GM23338 (cell line): ENCODE results near the gene RAN. TPM values are rescaled to one million over a fixed set of nuclear protein-coding genes. Genes with fewer than 3 reads are reported as not detected.

Source experiments
- ATAC-seq: fragments of 200-7000 bp; cut with Tn5 transposase; 3 replicates; pipeline ENCODE4 v1.9.1; 2020
- DNase-seq: peaks from one replicate; pipeline ENCODE4 v3.0.0-alpha.2; 2015; ENCODE audit warnings: low spot score
- H2AFZ ChIP-seq: fragments of 200-600 bp; sonication (generic); 2 replicates; pipeline ENCODE4 v1.8.0; 2016; ENCODE audit warnings: antibody characterized with exemption, mild to moderate bottlenecking, moderate library complexity
- H3F3A ChIP-seq: fragments of 200-600 bp; sonication (generic); replicated peaks from 2 replicates; pipeline ENCODE4 v1.8.0; 2017; ENCODE audit warnings: antibody characterized with exemption, mixed run types, low read depth
- H3K27ac ChIP-seq: fragments of 200-600 bp; sonication (generic); 2 replicates; pipeline ENCODE4 v1.6.1; 2016; ENCODE audit warnings: low read depth
- H3K27me3 ChIP-seq: fragments of 200-600 bp; sonication (generic); 2 replicates; pipeline ENCODE4 v1.8.0; 2016; ENCODE audit warnings: mild to moderate bottlenecking, mixed run types, moderate library complexity; ENCODE audit not compliant: insufficient read depth
- H3K36me3 ChIP-seq: fragments of 200-600 bp; sonication (generic); 2 replicates; pipeline ENCODE4 v1.8.0; 2016; ENCODE audit warnings: mild to moderate bottlenecking; ENCODE audit not compliant: insufficient read depth
- H3K4me1 ChIP-seq: fragments of 200-600 bp; sonication (generic); 2 replicates; pipeline ENCODE4 v1.8.0; 2016; ENCODE audit warnings: mild to moderate bottlenecking, moderate library complexity; ENCODE audit not compliant: insufficient read depth
- H3K4me2 ChIP-seq: fragments of 200-600 bp; sonication (generic); 2 replicates; pipeline ENCODE4 v1.7.1; 2017; ENCODE audit warnings: mixed run types
- H3K4me3 ChIP-seq: fragments of 200-600 bp; sonication (generic); 2 replicates; pipeline ENCODE4 v1.6.1; 2016; ENCODE audit warnings: mixed run types
- H3K79me2 ChIP-seq: fragments of 200-600 bp; sonication (generic); replicated peaks from 2 replicates; pipeline ENCODE4 v1.8.0; 2017; ENCODE audit warnings: mild to moderate bottlenecking; ENCODE audit not compliant: insufficient read depth
- H3K9me2 ChIP-seq: fragments of 200-600 bp; sonication (generic); 2 replicates; pipeline ENCODE4 v1.8.0; 2017; ENCODE audit not compliant: insufficient read depth
- H4K20me1 ChIP-seq: fragments of 200-600 bp; sonication (generic); replicated peaks from 2 replicates; pipeline ENCODE4 v1.8.0; 2017; ENCODE audit warnings: mild to moderate bottlenecking; ENCODE audit not compliant: insufficient read depth
- H3K27ac Mint-ChIP-seq: 2 replicates; pipeline ENCODE4 v1.8.0; 2020; ENCODE audit warnings: inconsistent platforms, mild to moderate bottlenecking, moderate library complexity, mixed read lengths
- H3K27me3 Mint-ChIP-seq: 3 replicates; pipeline ENCODE4 v1.8.0; 2022; ENCODE audit warnings: low read depth, mild to moderate bottlenecking, moderate library complexity, mixed read lengths, inconsistent platforms; ENCODE audit not compliant: insufficient read depth, poor library complexity
- H3K36me3 Mint-ChIP-seq: 3 replicates; pipeline ENCODE4 v1.8.0; 2021; ENCODE audit warnings: low read depth, mild to moderate bottlenecking, inconsistent platforms, moderate library complexity, mixed read lengths
- H3K4me1 Mint-ChIP-seq: 3 replicates; pipeline ENCODE4 v1.8.0; 2020; ENCODE audit warnings: mild to moderate bottlenecking, inconsistent platforms, mixed read lengths
- H3K4me3 Mint-ChIP-seq: 3 replicates; pipeline ENCODE4 v1.8.0; 2021; ENCODE audit warnings: moderate library complexity, mild to moderate bottlenecking, inconsistent platforms, mixed read lengths
- H3K9me3 Mint-ChIP-seq: 3 replicates; pipeline ENCODE4 v1.8.0; 2020; ENCODE audit warnings: moderate library complexity, mild to moderate bottlenecking, inconsistent platforms, mixed read lengths
- CREB1 ChIP-seq: fragments of 250-450 bp; sonication (Bioruptor Pico); IDR thresholded peaks from 2 replicates; pipeline ENCODE4 v1.5.0; 2020; ENCODE audit warnings: low read depth, mild to moderate bottlenecking, moderate library complexity
- CTCF ChIP-seq, 2 experiments: fragments of 200-600 bp in 1 of 2; sonication (generic) in 1 of 2; conservative IDR thresholded peaks; 2 replicates each; pipeline versions ENCODE4 v1.5.1 to v1.6.1; 2016 to 2017; ENCODE audit warnings: antibody characterized with exemption in 2 of 2, low read depth in 2 of 2, mild to moderate bottlenecking in 2 of 2, moderate library complexity in 1 of 2
- EZH2phosphoT487 ChIP-seq: fragments of 200-600 bp; sonication (generic); IDR thresholded peaks from one replicate; pipeline ENCODE4 v1.8.1; 2018; ENCODE audit warnings: antibody characterized with exemption; ENCODE audit not compliant: unreplicated experiment
- JUNB ChIP-seq: IDR thresholded peaks from one replicate; pipeline ENCODE4 v1.6.1; 2016; ENCODE audit warnings: antibody characterized with exemption; ENCODE audit not compliant: unreplicated experiment
- POLR2AphosphoS5 ChIP-seq: IDR thresholded peaks from 2 replicates; pipeline ENCODE4 v1.6.1; 2016; ENCODE audit warnings: antibody characterized with exemption, low read depth
- REST ChIP-seq: IDR thresholded peaks from one replicate; pipeline ENCODE4 v1.6.1; 2018; ENCODE audit warnings: antibody characterized with exemption; ENCODE audit not compliant: unreplicated experiment
- ZNF114 ChIP-seq: fragments of 250-450 bp; sonication (Bioruptor Pico); IDR thresholded peaks from 2 replicates; pipeline ENCODE4 v1.5.0; 2020; ENCODE audit warnings: mild to moderate bottlenecking, moderate library complexity
- polyA plus RNA-seq: library from polyadenylated mRNA; unstranded; fragments of >200 nt; fragmentation: Nextera tagmentation; extraction: Ambion mirVana; gene quantifications from 2 replicates; pipeline ENCODE4 v1.2.1, GENCODE V29; 2016
- total RNA-seq: library from RNA; depleted of rRNA; stranded (reverse); fragments of >200 nt; shearing (Covaris generic); gene quantifications from 2 replicates; pipeline ENCODE4 v1.2.3, GENCODE V29; 2014

The RAN gene
- total and polyA plus RNA-seq, 2 experiments from 2014 or later = 976 to 2,289 TPM

GRCh38 chr12:130870442-130871285 lies 1.2 kb upstream of the RAN start:
- H3K27me3 ChIP-seq = no peaks in the 10 kb centered on the region
- Mint-ChIP-seq H3K4me3 (peak overlapping the region; percentile 76), H3K4me1 (peaks cover 32% of the 10 kb centered on the region), H3K27me3 (peaks cover 12% of the 10 kb centered on the region), H3K9me3 (peaks cover 7% of the 10 kb centered on the region; the same call in 1 of the 3 replicates), H3K27ac (peak overlapping the region; percentile 97), H3K36me3 (peaks cover 36% of the 10 kb centered on the region)
- H3F3A ChIP-seq = peaks cover 33% of the 10 kb centered on the region
- TF ChIP-seq REST (no peak), CREB1 (CRISPR knock-in tag) (no peak), CTCF (conservative IDR thresholded peaks at IDR 0.05; ENCODE audit: low read depth in 2 of 2) (peak; percentile 54 to 57), JUNB (no peak), ZNF114 (CRISPR knock-in tag) (no peak), POLR2AphosphoS5 (peak; percentile 58)
- peak overlapping the region; percentile 84 for H3K4me2 ChIP-seq
- peaks cover 28% of the 10 kb centered on the region for H3K36me3 ChIP-seq
- peaks cover 21% of the 10 kb centered on the region for H4K20me1 ChIP-seq
- no peaks in the 10 kb centered on the region for H3K9me2 ChIP-seq
- H3K4me3 ChIP-seq = peak overlapping the region; percentile 85
- H3K27ac ChIP-seq = peak overlapping the region; percentile 94
- ATAC-seq (peak; percentile 88), DNase-seq (peak; percentile 92)
- H3K4me1 ChIP-seq = peaks cover 30% of the 10 kb centered on the region
- no peak overlapping the region for H2AFZ ChIP-seq
- peaks cover 33% of the 10 kb centered on the region for H3K79me2 ChIP-seq

- peaks cover 50% of the 10 kb centered on the region for H3K36me3 Mint-ChIP-seq
- Histone ChIP-seq H3K27ac (peak overlapping the region; percentile 85), H3K27me3 (no peaks in the 10 kb centered on the region), H2AFZ (no peak overlapping the region), H3K4me3 (peak overlapping the region; percentile 85), H3K9me2 (no peaks in the 10 kb centered on the region), H4K20me1 (peaks cover 34% of the 10 kb centered on the region), H3K4me2 (peak overlapping the region; percentile 85), H3K4me1 (peaks cover 37% of the 10 kb centered on the region), H3F3A (peaks cover 49% of the 10 kb centered on the region), H3K79me2 (peaks cover 33% of the 10 kb centered on the region), H3K36me3 (peaks cover 46% of the 10 kb centered on the region)
- DNase-seq (peak; percentile 34), ATAC-seq (peak; percentile 6; the same call in 2 of the 3 replicates)
- H3K27me3 Mint-ChIP-seq = peaks cover 14% of the 10 kb centered on the region
- H3K4me3 Mint-ChIP-seq = peak overlapping the region; percentile 96
- TF ChIP-seq POLR2AphosphoS5 (no peak), EZH2phosphoT487 (no peak), CREB1 (CRISPR knock-in tag) (0 out of 2 replicates have a peak, but pooled peaks have one; percentile 9)
- 0 out of 3 replicates have a peak, but pooled peaks cover 4% of the 10 kb centered on the region for H3K9me3 Mint-ChIP-seq
- peak overlapping the region; percentile 99 for H3K27ac Mint-ChIP-seq
- peaks cover 47% of the 10 kb centered on the region for H3K4me1 Mint-ChIP-seq
Observed at GRCh38 chr12:130872179-130873096, 572 bp downstream of the RAN start.
